ENCODE measurements around the gene TRIM8.

DNA sequence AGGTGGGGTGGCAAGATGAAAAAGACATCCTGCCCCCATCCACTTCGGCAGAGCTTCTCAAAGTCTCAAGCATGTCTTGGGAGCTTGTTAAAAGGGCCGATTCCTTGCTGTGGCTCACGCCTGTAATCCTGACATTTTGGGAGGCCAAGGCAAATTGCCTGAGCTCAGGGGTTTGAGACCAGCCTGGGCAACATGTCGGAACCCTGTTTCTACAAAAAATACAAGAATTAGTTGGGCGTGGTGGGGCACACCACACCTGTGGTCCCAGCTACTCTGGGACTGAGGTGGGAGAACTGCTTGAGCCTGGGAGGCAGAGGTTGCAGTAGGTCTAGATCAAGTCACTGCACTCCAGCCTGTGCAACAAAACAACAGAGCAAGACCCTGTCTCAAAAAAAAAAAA lies 14.5 kb downstream of the TRIM8 start:
- TF ChIP-seq, protein P1, sequence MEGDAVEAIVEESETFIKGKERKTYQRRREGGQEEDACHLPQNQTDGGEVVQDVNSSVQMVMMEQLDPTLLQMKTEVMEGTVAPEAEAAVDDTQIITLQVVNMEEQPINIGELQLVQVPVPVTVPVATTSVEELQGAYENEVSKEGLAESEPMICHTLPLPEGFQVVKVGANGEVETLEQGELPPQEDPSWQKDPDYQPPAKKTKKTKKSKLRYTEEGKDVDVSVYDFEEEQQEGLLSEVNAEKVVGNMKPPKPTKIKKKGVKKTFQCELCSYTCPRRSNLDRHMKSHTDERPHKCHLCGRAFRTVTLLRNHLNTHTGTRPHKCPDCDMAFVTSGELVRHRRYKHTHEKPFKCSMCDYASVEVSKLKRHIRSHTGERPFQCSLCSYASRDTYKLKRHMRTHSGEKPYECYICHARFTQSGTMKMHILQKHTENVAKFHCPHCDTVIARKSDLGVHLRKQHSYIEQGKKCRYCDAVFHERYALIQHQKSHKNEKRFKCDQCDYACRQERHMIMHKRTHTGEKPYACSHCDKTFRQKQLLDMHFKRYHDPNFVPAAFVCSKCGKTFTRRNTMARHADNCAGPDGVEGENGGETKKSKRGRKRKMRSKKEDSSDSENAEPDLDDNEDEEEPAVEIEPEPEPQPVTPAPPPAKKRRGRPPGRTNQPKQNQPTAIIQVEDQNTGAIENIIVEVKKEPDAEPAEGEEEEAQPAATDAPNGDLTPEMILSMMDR (IDR thresholded peaks at IDR 0.05) = no peak
- no peak for TF ChIP-seq POLR2A (IDR thresholded peaks at IDR 0.05)

Measured in ovary (tissue), 3 donors.